GM18519 (cell line): ENCODE measurements around the gene TMEM225B.
A peak's percentile ranks its signal among the peaks of the same experiment; 100 is the strongest.
"Not testable (repeated sequence)": the region's sequence is repeated elsewhere in the genome, so short reads cannot be mapped to it uniquely, and the experiment has no call there.

Experiments
- ATAC-seq: cut with Tn5 transposase; IDR thresholded peaks from one replicate; pipeline ENCODE4 v1.9.1; 2021; ENCODE audit warnings: mild to moderate bottlenecking, moderate library complexity; ENCODE audit not compliant: unreplicated experiment, low FRiP score

The TMEM225B gene

GRCh38 chr7:99576251-99576650, 21.8 kb upstream of the TMEM225B start:
- ATAC-seq, result no peak

DNA sequence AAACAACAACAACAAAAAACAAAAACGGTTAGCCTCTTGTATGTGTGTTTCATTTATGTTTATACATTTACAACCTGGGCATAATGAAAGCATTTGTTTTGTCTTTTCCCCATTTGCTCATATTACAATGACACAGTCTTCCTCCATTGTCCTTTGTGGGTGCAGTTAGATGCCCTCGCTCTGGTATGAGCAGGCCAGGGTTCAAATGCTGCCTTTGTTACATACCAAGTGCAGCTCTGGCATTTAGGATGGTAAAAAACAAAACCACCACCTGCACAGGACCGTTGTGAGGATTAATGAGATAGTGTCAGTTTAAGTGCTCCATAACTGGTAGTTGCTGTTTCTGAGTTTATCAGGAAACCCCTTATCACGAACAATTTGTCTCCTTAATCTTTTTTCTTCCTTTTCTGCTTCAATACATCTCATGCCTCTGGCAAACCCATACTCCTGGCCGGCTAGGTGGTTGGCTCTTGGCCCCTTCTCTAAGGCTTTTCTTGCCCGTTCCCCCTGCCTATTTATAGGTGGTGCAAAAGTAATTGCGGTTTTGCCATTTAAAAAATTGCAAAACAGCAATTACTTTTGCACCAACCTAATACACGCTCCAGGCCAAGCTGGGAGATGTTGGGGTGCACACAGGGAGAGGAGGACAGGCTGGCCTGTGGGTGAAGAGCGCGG, 18.6 kb upstream of the TMEM225B start:
- ATAC-seq, result no peak

GRCh38 chr7:99579956-99580777, 17.9 kb upstream of the TMEM225B start:
- no peak for ATAC-seq

- ATAC-seq, result not testable (repeated sequence)
Measured at GRCh38 chr7:99580778-99581332, 17.2 kb upstream of the TMEM225B start.

GRCh38 chr7:99588868-99589267, 9.2 kb upstream of the TMEM225B start:
- no peak for ATAC-seq

DNA sequence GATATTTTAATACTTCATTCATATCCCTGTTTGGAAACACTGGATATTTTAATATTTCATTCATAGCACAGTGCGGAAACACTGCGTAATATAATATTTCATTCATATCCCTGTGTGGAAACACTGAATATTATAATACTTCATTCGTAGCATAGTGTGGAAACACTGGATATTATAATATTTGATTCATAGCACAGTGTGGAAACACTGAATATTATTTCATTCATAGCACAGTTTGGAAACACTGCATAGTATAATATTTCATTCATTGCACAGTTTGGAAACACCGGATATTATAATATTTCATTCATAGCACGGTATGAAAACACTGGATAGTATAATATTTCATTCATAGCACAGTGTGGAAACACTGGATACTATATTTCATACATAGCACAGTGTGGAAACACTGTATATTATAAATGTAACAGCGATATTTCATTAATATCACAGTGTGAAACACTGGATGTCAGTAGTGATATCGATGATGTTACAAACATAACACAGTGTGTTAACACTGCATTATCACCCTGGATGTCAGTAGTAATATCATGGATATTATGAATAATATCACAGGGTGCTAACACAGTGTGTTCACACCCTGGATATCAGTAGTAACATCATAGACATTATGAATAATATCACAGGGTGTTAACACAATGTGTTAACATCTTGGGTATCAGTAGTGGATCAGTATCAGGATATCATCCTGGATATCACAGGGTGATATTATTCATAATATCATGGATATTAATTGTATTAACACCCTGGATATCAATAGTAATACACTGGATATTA, 2.9 kb upstream of the TMEM225B start:
- no peak for ATAC-seq

DNA sequence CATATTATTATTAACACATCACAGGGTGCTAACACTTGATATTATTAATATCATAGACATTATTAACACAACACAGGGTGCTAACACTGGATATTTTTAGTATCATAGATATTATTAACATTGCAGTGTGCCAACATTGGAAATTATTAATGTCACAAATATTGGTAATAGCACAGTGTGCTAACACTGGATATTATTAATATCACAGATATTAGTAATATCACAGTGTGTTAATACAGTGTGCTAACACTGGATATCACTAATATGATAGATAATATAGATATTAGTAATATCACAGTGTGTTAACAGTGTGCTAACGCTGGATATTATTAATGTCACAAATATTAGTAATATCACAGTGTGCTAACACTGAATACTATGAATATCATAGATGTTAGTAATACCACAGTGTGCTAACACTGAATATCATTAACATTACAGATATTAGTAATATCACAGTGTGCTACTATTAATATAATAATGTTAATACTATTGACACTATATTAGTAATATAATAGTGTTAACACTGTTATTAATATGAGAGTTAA, 1.6 kb upstream of the TMEM225B start:
- ATAC-seq, result no peak

DNA sequence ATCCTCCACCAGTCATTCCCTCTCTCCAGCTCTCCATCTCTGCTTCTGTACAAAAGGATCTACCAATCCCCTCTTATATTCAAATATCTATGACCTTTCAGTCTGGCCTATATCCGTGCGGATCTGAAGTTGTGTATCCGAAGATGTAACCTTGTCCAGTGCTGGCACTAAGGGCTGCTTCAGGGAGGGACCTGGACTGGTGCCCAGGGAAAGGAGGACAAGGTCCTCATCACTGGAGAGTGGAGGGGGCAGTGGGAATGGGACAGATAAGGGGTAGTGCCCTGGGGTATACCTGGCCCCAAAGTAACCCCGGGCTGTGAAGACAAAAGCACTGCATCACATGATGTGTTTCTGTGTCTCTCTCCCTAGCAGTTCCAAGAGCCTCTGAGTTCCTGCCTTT, 1.8 kb downstream of the TMEM225B start:
- ATAC-seq, result no peak

- no peak for ATAC-seq
Measured at GRCh38 chr7:99601656-99602310, 3.7 kb downstream of the TMEM225B start.

GRCh38 chr7:99605527-99605926, 7.5 kb downstream of the TMEM225B start:
- no peak for ATAC-seq

DNA sequence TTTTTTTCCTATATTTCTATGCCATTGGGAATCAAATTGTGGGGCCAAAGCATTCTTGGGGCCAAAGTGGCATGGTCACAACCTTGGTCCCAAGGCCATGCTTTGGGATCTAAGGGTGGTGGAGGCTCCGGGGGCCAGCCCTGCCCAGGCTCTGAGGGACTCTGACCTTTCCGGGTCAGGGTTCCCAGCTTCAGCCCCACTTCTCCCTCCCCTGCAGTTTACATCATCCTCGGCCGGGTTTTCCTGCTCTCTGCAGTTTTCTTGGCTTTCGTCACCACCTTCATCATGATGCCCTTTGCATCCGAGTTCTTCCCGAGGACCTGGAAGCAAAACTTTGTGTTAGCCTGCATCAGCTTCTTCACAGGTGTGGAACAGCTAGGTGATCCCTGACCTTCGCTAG, 8.5 kb downstream of the TMEM225B start:
- ATAC-seq, result no peak

DNA sequence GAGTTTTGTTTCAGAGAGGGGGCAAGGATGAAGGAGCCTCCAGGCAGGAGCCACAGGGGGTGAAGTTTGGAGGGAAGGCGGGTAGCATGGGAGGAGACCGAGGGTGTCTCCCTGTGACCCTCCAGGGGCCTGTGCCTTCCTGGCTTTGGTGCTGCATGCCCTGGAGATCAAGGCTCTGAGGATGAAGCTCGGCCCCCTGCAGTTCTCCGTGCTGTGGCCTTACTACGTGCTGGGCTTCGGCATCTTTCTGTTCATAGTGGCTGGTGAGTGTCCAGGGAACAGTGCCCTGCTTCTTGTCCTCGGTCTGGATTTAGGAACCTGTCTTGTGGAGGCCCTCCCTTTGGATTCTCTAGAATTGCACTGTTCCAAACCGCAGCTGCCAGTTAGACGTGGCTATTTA, 9.5 kb downstream of the TMEM225B start:
- ATAC-seq, result no peak

GRCh38 chr7:99614495-99614894, 16.4 kb downstream of the TMEM225B start:
- no peak for ATAC-seq

GRCh38 chr7:99615989-99616358, 17.9 kb downstream of the TMEM225B start:
- ATAC-seq, result no peak

- ATAC-seq, result peak; percentile 76
Measured at GRCh38 chr7:99616359-99617191, 18.5 kb downstream of the TMEM225B start, which contains the start of gene ZSCAN25. TSS of gene ZSCAN25 (plus strand) at chr7:99616946. CDS start at chr7:99619607, 2,661 bp downstream.

DNA sequence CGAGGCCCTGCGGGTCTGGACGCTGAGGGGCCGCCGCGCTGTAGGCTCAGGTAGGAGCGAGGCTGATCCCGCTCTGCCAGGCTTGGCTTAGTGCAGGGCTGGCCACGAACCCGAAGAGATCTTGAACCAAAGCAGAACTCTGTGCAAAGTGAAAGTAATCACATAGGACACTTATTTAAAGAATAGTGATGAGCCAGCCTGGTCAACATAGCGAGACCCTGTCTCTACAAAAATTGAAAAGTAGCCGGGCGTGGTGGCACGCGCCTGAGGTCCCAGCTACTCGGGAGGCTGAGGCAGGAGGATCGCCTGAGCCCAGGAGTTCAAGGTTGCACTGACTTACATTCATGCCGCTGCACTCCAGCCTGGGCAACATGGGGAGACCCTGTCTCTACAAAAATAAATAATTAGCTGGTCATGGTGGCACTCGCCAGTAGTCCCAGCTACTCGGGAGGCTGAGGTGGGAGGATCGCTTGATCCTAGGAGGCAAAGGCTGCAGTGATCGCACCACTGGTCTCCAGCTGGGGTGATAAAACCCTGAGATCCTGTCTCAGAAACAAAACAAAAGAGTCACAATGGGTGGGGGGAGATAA, 19.2 kb downstream of the TMEM225B start:
- no peak for ATAC-seq

DNA sequence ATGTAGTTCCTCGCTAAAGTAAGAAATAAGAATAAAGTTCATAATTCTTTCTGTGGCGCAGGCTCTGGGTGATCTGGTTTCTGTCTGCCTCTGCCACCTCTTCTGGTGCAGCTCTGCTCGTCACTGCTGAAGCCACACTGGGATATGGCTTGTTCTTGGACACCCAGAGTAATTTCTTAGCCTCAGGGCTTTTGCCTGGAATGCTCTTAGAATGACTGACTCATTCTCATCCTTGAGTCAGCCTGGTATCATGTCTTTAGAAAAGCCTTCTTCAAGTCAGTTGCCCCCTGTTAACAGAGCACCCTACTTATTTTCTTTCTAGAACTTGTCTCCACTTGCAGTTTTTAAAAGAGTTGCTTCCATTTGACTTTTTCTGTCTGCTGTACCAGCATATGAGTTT, 20.7 kb downstream of the TMEM225B start:
- no peak for ATAC-seq

DNA sequence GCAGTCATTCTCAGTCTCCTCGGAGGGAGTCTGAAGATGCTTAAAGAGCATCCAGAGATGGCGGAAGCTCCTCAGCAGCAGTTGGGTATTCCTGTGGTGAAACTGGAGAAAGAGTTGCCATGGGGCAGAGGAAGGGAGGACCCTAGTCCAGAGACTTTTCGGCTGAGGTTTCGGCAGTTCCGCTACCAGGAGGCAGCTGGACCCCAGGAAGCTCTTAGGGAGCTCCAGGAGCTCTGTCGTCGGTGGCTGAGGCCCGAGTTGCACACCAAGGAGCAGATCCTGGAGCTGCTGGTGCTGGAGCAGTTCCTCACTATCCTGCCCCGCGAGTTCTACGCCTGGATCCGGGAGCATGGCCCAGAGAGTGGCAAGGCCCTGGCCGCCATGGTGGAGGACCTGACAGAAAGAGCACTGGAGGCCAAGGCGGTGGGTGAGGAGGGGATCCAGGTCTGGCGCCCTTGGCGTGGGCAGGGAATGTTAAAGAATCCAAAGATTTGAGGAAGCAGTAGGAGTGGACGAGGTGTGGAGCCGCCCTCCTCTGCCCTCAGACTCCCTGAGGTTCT, 21.6 kb downstream of the TMEM225B start:
- no peak for ATAC-seq
